GM13976 (cell line): ENCODE results near the gene VPS8.

Source experiments
- DNase-seq: peaks from one replicate; pipeline ENCODE4 v3.0.0; 2012; ENCODE audit warnings: low spot score
- CTCF ChIP-seq: IDR thresholded peaks from 2 replicates; pipeline ENCODE4 v1.5.1; 2012; ENCODE audit warnings: borderline replicate concordance, mild to moderate bottlenecking; ENCODE audit not compliant: insufficient read depth; ENCODE audit errors: extremely low read depth, missing control alignments, control extremely low read depth
- in situ Hi-C: fragments of 300-500 bp; cut with MboI; formaldehyde crosslinking; loops from one replicate; pipeline ENCODE4 v1.12.0; 2022; ENCODE audit warnings: low sequenced_read_pairs, mixed read lengths, inconsistent platforms; ENCODE audit not compliant: unreplicated experiment

Gene VPS8

GRCh38 chr3:185060655-185061054, 248.7 kb downstream of the VPS8 start:
- in situ Hi-C loops, result no loop called here
- no peak for DNase-seq
- no peak for TF ChIP-seq CTCF

GRCh38 chr3:185062191-185062590, 250.2 kb downstream of the VPS8 start:
- no peak for TF ChIP-seq CTCF
- DNase-seq, result no peak
- in situ Hi-C loops, result no loop called here

GRCh38 chr3:185063431-185063830, 251.5 kb downstream of the VPS8 start:
- DNase-seq, result no peak
- in situ Hi-C loops, result no loop called here
- no peak for TF ChIP-seq CTCF

GRCh38 chr3:185065059-185065458, 253.1 kb downstream of the VPS8 start:
- TF ChIP-seq CTCF, result no peak
- in situ Hi-C loops, result no loop called here
- no peak for DNase-seq

GRCh38 chr3:185066251-185066650, 254.3 kb downstream of the VPS8 start:
- DNase-seq, result no peak
- TF ChIP-seq CTCF, result no peak
- in situ Hi-C loops, result no loop called here

GRCh38 chr3:185067173-185067572, 255.2 kb downstream of the VPS8 start:
- no peak for TF ChIP-seq CTCF
- in situ Hi-C loops, result no loop called here
- DNase-seq, result no peak
